ENCODE measurements around the gene SH3GLB2. TPM values are rescaled to one million over a fixed set of nuclear protein-coding genes. Genes with fewer than 3 reads are reported as not detected.
A peak's percentile ranks its signal among the peaks of the same experiment; 100 is the strongest.

SH3GLB2 gene
- total and polyA plus RNA-seq, 2 donors, result 65.7 to 134 TPM

GRCh38 chr9:129027685-129028191 lies 393 bp downstream of the SH3GLB2 start:
- H3K4me3 ChIP-seq (ENCODE audit: low read length in 2 of 2), result peak overlapping the region; percentile 71 to 73
- no peaks in the 10 kb centered on the region for H3K27me3 ChIP-seq (ENCODE audit: control insufficient read depth in 2 of 2, insufficient read depth in 1 of 2, low read length in 1 of 2)
- no peaks in the 10 kb centered on the region for H3K36me3 ChIP-seq (ENCODE audit: control insufficient read depth in 2 of 2, insufficient read depth in 2 of 2, low read length in 1 of 2)
- 6% methylated on average over 47 of the region's 47 CpGs for WGBS
- peaks cover 13 to 44% of the 10 kb centered on the region in 2 donors for H3K4me1 ChIP-seq (ENCODE audit: control insufficient read depth in 2 of 2, insufficient read depth in 2 of 2, low read length in 2 of 2)
- H3K27ac ChIP-seq (ENCODE audit: low read depth in 1 of 2, low read length in 1 of 2), result peak overlapping the region; percentile 43 to 81
- no peaks in the 10 kb centered on the region for H3K9me3 ChIP-seq (ENCODE audit: control insufficient read depth in 2 of 2, insufficient read depth in 1 of 2, low read length in 1 of 2)
- peak in 7 of 9 donors; percentile 42 to 85 (median 68) for DNase-seq (ENCODE audit: low read depth in 6 of 9, low spot score in 9 of 9)

- Histone ChIP-seq H3K9me3 (ENCODE audit: control insufficient read depth in 2 of 2, insufficient read depth in 1 of 2, low read length in 1 of 2) (no peaks in the 10 kb centered on the region), H3K4me1 (ENCODE audit: control insufficient read depth in 2 of 2, insufficient read depth in 2 of 2, low read length in 2 of 2) (peaks cover 13 to 44% of the 10 kb centered on the region in 2 donors), H3K36me3 (ENCODE audit: control insufficient read depth in 2 of 2, insufficient read depth in 2 of 2, low read length in 1 of 2) (no peaks in the 10 kb centered on the region), H3K4me3 (ENCODE audit: low read length in 2 of 2) (peak overlapping the region; percentile 71 to 73), H3K27me3 (ENCODE audit: control insufficient read depth in 2 of 2, insufficient read depth in 1 of 2, low read length in 1 of 2) (no peaks in the 10 kb centered on the region), H3K27ac (ENCODE audit: low read depth in 1 of 2, low read length in 1 of 2) (no peak overlapping the region)
- 70% methylated on average over 9 of the region's 9 CpGs for WGBS
- no peak for DNase-seq (ENCODE audit: low read depth in 6 of 9, low spot score in 9 of 9)
Observed at GRCh38 chr9:129027224-129027684, 877 bp downstream of the SH3GLB2 start.

- Histone ChIP-seq H3K27ac (ENCODE audit: low read depth in 1 of 2, low read length in 1 of 2) (no peak overlapping the region), H3K27me3 (ENCODE audit: control insufficient read depth in 2 of 2, insufficient read depth in 1 of 2, low read length in 1 of 2) (no peaks in the 10 kb centered on the region), H3K9me3 (ENCODE audit: control insufficient read depth in 2 of 2, insufficient read depth in 1 of 2, low read length in 1 of 2) (no peaks in the 10 kb centered on the region), H3K36me3 (ENCODE audit: control insufficient read depth in 2 of 2, insufficient read depth in 2 of 2, low read length in 1 of 2) (peaks cover 0 to 4% of the 10 kb centered on the region in 2 donors), H3K4me1 (ENCODE audit: control insufficient read depth in 2 of 2, insufficient read depth in 2 of 2, low read length in 2 of 2) (peaks cover 13 to 44% of the 10 kb centered on the region in 2 donors), H3K4me3 (ENCODE audit: low read length in 2 of 2) (peak overlapping the region; percentile 11 to 71)
- 90% methylated on average over 17 of the region's 17 CpGs for WGBS
- DNase-seq (ENCODE audit: low read depth in 6 of 9, low spot score in 9 of 9), result no peak
Observed at GRCh38 chr9:129026442-129027223, 1.5 kb downstream of the SH3GLB2 start.

GRCh38 chr9:129023908-129024233 lies 4.3 kb downstream of the SH3GLB2 start:
- Histone ChIP-seq H3K27ac (ENCODE audit: low read depth in 1 of 2, low read length in 1 of 2) (no peak overlapping the region), H3K9me3 (ENCODE audit: control insufficient read depth in 2 of 2, insufficient read depth in 1 of 2, low read length in 1 of 2) (peaks cover 0 to 4% of the 10 kb centered on the region in 2 donors), H3K27me3 (ENCODE audit: control insufficient read depth in 2 of 2, insufficient read depth in 1 of 2, low read length in 1 of 2) (no peaks in the 10 kb centered on the region), H3K36me3 (ENCODE audit: control insufficient read depth in 2 of 2, insufficient read depth in 2 of 2, low read length in 1 of 2) (peaks cover 4 to 17% of the 10 kb centered on the region in 2 donors), H3K4me3 (ENCODE audit: low read length in 2 of 2) (no peak overlapping the region), H3K4me1 (ENCODE audit: control insufficient read depth in 2 of 2, insufficient read depth in 2 of 2, low read length in 2 of 2) (peaks cover 13 to 35% of the 10 kb centered on the region in 2 donors)
- WGBS, result 96% methylated on average over 4 of the region's 4 CpGs
- DNase-seq (ENCODE audit: low read depth in 6 of 9, low spot score in 9 of 9), result no peak

GRCh38 chr9:129023036-129023907 lies 4.9 kb downstream of the SH3GLB2 start:
- no peak overlapping the region for H3K27ac ChIP-seq (ENCODE audit: low read depth in 1 of 2, low read length in 1 of 2)
- peaks cover 4 to 19% of the 10 kb centered on the region in 2 donors for H3K36me3 ChIP-seq (ENCODE audit: control insufficient read depth in 2 of 2, insufficient read depth in 2 of 2, low read length in 1 of 2)
- no peak overlapping the region for H3K4me3 ChIP-seq (ENCODE audit: low read length in 2 of 2)
- peaks cover 11 to 33% of the 10 kb centered on the region in 2 donors for H3K4me1 ChIP-seq (ENCODE audit: control insufficient read depth in 2 of 2, insufficient read depth in 2 of 2, low read length in 2 of 2)
- 88% methylated on average over 16 of the region's 16 CpGs for WGBS
- no peaks in the 10 kb centered on the region for H3K27me3 ChIP-seq (ENCODE audit: control insufficient read depth in 2 of 2, insufficient read depth in 1 of 2, low read length in 1 of 2)
- peaks cover 0 to 4% of the 10 kb centered on the region in 2 donors for H3K9me3 ChIP-seq (ENCODE audit: control insufficient read depth in 2 of 2, insufficient read depth in 1 of 2, low read length in 1 of 2)
- DNase-seq (ENCODE audit: low read depth in 6 of 9, low spot score in 9 of 9), result no peak

- Histone ChIP-seq H3K36me3 (ENCODE audit: control insufficient read depth in 2 of 2, insufficient read depth in 2 of 2, low read length in 1 of 2) (peaks cover 4 to 21% of the 10 kb centered on the region in 2 donors), H3K9me3 (ENCODE audit: control insufficient read depth in 2 of 2, insufficient read depth in 1 of 2, low read length in 1 of 2) (peaks cover 0 to 4% of the 10 kb centered on the region in 2 donors), H3K27me3 (ENCODE audit: control insufficient read depth in 2 of 2, insufficient read depth in 1 of 2, low read length in 1 of 2) (no peaks in the 10 kb centered on the region), H3K4me1 (ENCODE audit: control insufficient read depth in 2 of 2, insufficient read depth in 2 of 2, low read length in 2 of 2) (peaks cover 6 to 26% of the 10 kb centered on the region in 2 donors), H3K4me3 (ENCODE audit: low read length in 2 of 2) (no peak overlapping the region), H3K27ac (ENCODE audit: low read depth in 1 of 2, low read length in 1 of 2) (no peak overlapping the region)
- WGBS, result 98% methylated on average over 9 of the region's 9 CpGs
- DNase-seq (ENCODE audit: low read depth in 6 of 9, low spot score in 9 of 9), result no peak
Observed at GRCh38 chr9:129022037-129022436, 6.1 kb downstream of the SH3GLB2 start.

GRCh38 chr9:129021091-129021490 lies 7.0 kb downstream of the SH3GLB2 start:
- DNase-seq (ENCODE audit: low read depth in 6 of 9, low spot score in 9 of 9), result no peak
- Histone ChIP-seq H3K27ac (ENCODE audit: low read depth in 1 of 2, low read length in 1 of 2) (peak overlapping the region; percentile 7 to 74), H3K36me3 (ENCODE audit: control insufficient read depth in 2 of 2, insufficient read depth in 2 of 2, low read length in 1 of 2) (peaks cover 4 to 21% of the 10 kb centered on the region in 2 donors)

GRCh38 chr9:129014608-129015007 lies 13.5 kb downstream of the SH3GLB2 start:
- WGBS, result 96% methylated on average over 8 of the region's 8 CpGs
- Histone ChIP-seq H3K9me3 (ENCODE audit: control insufficient read depth in 2 of 2, insufficient read depth in 1 of 2, low read length in 1 of 2) (peaks cover 0 to 4% of the 10 kb centered on the region in 2 donors), H3K36me3 (ENCODE audit: control insufficient read depth in 2 of 2, insufficient read depth in 2 of 2, low read length in 1 of 2) (peaks cover 60 to 64% of the 10 kb centered on the region in 2 donors), H3K4me1 (ENCODE audit: control insufficient read depth in 2 of 2, insufficient read depth in 2 of 2, low read length in 2 of 2) (no peaks in the 10 kb centered on the region), H3K4me3 (ENCODE audit: low read length in 2 of 2) (no peak overlapping the region), H3K27me3 (ENCODE audit: control insufficient read depth in 2 of 2, insufficient read depth in 1 of 2, low read length in 1 of 2) (no peaks in the 10 kb centered on the region), H3K27ac (ENCODE audit: low read depth in 1 of 2, low read length in 1 of 2) (no peak overlapping the region)
- no peak for DNase-seq (ENCODE audit: low read depth in 6 of 9, low spot score in 9 of 9)

More at GRCh38 chr9:129021091-129021490, 7.0 kb downstream of the SH3GLB2 start:
- WGBS, result 55% methylated on average over 8 of the region's 8 CpGs
- Histone ChIP-seq H3K4me3 (ENCODE audit: low read length in 2 of 2) (no peak overlapping the region), H3K27me3 (ENCODE audit: control insufficient read depth in 2 of 2, insufficient read depth in 1 of 2, low read length in 1 of 2) (no peaks in the 10 kb centered on the region), H3K4me1 (ENCODE audit: control insufficient read depth in 2 of 2, insufficient read depth in 2 of 2, low read length in 2 of 2) (peaks cover 0 to 17% of the 10 kb centered on the region in 2 donors), H3K9me3 (ENCODE audit: control insufficient read depth in 2 of 2, insufficient read depth in 1 of 2, low read length in 1 of 2) (peaks cover 0 to 4% of the 10 kb centered on the region in 2 donors)

Measured in thymus (tissue), 11 donors.